ENCODE results near the gene CLIP2.
A peak's percentile ranks its signal among the peaks of the same experiment; 100 is the strongest.
"Not testable (repeated sequence)": the region's sequence is repeated elsewhere in the genome, so short reads cannot be mapped to it uniquely, and the experiment has no call there.

Gene CLIP2

GRCh38 chr7:74395745-74396311 is 106.6 kb downstream of the CLIP2 start:
- FAIRE-seq (no peak), DNase-seq (ENCODE audit: insufficient read length) (no peak)
- TF ChIP-seq POLR2A (IDR thresholded peaks at IDR 0.05; ENCODE audit: low read depth, low read length) = no peak
- TF ChIP-seq POLR2AphosphoS5 (IDR thresholded peaks at IDR 0.05; ENCODE audit: low read depth, low read length) = no peak
- TF ChIP-seq TAF1 (IDR thresholded peaks at IDR 0.05; ENCODE audit: borderline replicate concordance, low read depth, low read length) = no peak

DNA sequence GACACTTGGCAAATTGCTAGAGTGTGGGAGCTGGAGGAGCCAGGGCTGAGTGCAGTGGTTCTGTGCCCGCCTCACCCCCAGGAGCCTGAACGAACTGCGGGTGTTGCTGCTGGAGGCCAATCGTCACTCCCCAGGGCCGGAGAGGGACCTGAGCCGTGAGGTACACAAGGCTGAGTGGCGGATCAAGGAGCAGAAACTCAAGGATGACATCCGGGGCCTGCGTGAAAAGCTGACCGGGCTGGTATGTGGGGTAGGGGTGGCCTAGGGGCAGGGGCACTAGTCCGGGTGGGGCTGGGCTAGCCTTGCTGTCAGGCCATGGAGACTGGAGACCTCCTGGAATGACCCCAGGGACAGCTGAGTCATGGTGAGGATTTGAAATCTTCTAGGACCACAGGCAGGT is 107.8 kb downstream of the CLIP2 start:
- FAIRE-seq (no peak), DNase-seq (ENCODE audit: insufficient read length) (no peak)
- TF ChIP-seq POLR2AphosphoS5 (IDR thresholded peaks at IDR 0.05; ENCODE audit: low read depth, low read length) (no peak), TAF1 (IDR thresholded peaks at IDR 0.05; ENCODE audit: borderline replicate concordance, low read depth, low read length) (no peak), POLR2A (IDR thresholded peaks at IDR 0.05; ENCODE audit: low read depth, low read length) (no peak)

- TF ChIP-seq POLR2A (IDR thresholded peaks at IDR 0.05; ENCODE audit: low read depth, low read length) (no peak), TAF1 (IDR thresholded peaks at IDR 0.05; ENCODE audit: borderline replicate concordance, low read depth, low read length) (no peak), POLR2AphosphoS5 (IDR thresholded peaks at IDR 0.05; ENCODE audit: low read depth, low read length) (no peak)
- no peak for FAIRE-seq
- DNase-seq (ENCODE audit: insufficient read length) = no peak
These were observed 109.2 kb downstream of the CLIP2 start for GRCh38 chr7:74398426-74398825.

- no peak for TF ChIP-seq TAF1 (IDR thresholded peaks at IDR 0.05; ENCODE audit: borderline replicate concordance, low read depth, low read length)
- no peak for TF ChIP-seq POLR2AphosphoS5 (IDR thresholded peaks at IDR 0.05; ENCODE audit: low read depth, low read length)
- no peak for TF ChIP-seq POLR2A (IDR thresholded peaks at IDR 0.05; ENCODE audit: low read depth, low read length)
- no peak for FAIRE-seq
- DNase-seq (ENCODE audit: insufficient read length) = no peak
These were observed 109.8 kb downstream of the CLIP2 start for GRCh38 chr7:74399006-74399405.

GRCh38 chr7:74400420-74401136 is 111.4 kb downstream of the CLIP2 start:
- no peak for DNase-seq (ENCODE audit: insufficient read length)

GRCh38 chr7:74401137-74401859 is 112.1 kb downstream of the CLIP2 start:
- DNase-seq (ENCODE audit: insufficient read length) (peak; percentile 76), FAIRE-seq (peak; percentile 53)
- no peak for TF ChIP-seq POLR2A (IDR thresholded peaks at IDR 0.05; ENCODE audit: low read depth, low read length)
- no peak for TF ChIP-seq TAF1 (IDR thresholded peaks at IDR 0.05; ENCODE audit: borderline replicate concordance, low read depth, low read length)
- no peak for TF ChIP-seq POLR2AphosphoS5 (IDR thresholded peaks at IDR 0.05; ENCODE audit: low read depth, low read length)

More at GRCh38 chr7:74400420-74401136, 111.4 kb downstream of the CLIP2 start:
- no peak for TF ChIP-seq POLR2AphosphoS5 (IDR thresholded peaks at IDR 0.05; ENCODE audit: low read depth, low read length)
- no peak for TF ChIP-seq POLR2A (IDR thresholded peaks at IDR 0.05; ENCODE audit: low read depth, low read length)
- TF ChIP-seq TAF1 (IDR thresholded peaks at IDR 0.05; ENCODE audit: borderline replicate concordance, low read depth, low read length) = no peak
- no peak for FAIRE-seq

DNA sequence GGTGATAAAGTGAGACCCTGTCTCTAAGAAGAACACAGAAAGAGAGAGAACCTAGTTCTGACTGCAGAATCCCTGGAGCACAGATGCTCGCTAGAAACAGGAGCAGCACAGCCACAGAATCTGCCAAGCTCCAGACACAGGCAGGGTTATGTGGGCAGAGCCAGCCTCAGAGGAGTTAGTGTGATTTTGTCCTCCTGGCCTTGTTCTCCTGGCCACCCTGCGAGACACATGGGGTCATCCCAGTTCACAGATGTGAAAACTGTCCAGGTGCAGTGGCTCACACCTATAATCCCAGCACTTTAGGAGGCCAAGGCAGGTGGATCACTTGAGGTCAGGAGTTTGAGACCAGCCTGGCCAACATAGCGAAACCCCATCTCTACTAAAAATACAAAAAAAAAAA is 113.5 kb downstream of the CLIP2 start:
- not testable (repeated sequence) for DNase-seq (ENCODE audit: insufficient read length); FAIRE-seq

DNA sequence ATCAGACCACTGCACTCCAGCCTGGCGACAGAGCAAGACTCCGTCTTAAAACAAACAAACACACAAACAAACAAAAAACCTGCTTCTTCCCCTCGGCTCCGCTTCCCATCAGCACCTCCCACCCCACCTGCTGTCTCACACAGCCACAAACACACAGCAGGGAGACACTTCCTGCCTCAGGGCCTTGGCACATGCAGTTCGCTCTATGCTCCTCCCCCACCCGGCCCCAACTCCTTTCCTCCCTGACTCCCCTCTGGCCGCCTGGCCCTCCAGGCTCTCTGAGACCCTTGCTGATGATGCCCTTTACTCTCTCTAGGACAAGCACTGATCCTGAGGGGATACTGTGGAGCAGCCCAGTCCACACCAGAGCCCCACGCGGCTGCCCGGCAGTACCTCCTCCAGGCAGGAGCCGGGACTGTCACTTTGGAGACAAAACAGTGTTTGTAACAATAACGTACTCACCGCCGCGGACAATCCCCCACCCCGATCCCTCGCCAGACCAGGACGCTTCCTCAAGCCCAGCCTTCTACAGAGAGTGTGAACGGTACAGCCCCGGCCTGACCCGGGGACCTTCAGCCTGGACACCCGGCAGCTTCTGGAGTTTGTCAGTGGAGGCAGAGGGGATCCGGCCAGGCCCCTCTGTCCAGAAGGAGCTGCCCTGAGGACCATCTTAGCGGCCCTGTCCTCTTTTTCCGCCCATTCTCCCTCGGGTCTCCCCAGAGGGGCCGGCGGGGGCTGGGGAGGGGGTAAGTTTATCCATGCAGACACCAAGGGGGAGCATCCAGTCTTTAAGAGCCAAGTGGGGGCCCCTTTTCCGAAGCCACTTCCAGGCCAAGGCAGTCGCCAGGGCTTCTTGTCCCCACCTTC is 114.5 kb downstream of the CLIP2 start:
- DNase-seq (ENCODE audit: insufficient read length) (no peak), FAIRE-seq (no peak)
- no peak for TF ChIP-seq TAF1 (IDR thresholded peaks at IDR 0.05; ENCODE audit: borderline replicate concordance, low read depth, low read length)
- TF ChIP-seq POLR2A (IDR thresholded peaks at IDR 0.05; ENCODE audit: low read depth, low read length) = no peak
- TF ChIP-seq POLR2AphosphoS5 (IDR thresholded peaks at IDR 0.05; ENCODE audit: low read depth, low read length) = no peak

DNA sequence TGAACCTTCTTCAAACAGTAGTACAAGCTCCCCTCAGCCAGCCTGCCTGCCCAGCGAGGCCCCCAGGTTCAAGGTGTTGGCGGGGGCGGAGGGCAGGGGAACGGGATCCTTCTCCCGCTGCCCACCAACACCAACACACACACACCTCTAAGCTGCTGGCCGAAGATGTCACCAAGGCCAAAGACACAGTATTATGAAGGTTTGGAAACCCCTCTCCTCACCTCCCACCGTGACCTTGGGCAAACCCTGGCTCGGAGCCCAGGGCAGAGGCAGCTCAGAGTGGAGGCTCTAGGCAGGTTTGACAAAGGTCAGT is 115.1 kb downstream of the CLIP2 start:
- no peak for TF ChIP-seq TAF1 (IDR thresholded peaks at IDR 0.05; ENCODE audit: borderline replicate concordance, low read depth, low read length)
- TF ChIP-seq POLR2AphosphoS5 (IDR thresholded peaks at IDR 0.05; ENCODE audit: low read depth, low read length) = no peak
- no peak for TF ChIP-seq POLR2A (IDR thresholded peaks at IDR 0.05; ENCODE audit: low read depth, low read length)
- DNase-seq (ENCODE audit: insufficient read length) (no peak), FAIRE-seq (no peak)

- TF ChIP-seq POLR2A (IDR thresholded peaks at IDR 0.05; ENCODE audit: low read depth, low read length) = no peak
- no peak for TF ChIP-seq TAF1 (IDR thresholded peaks at IDR 0.05; ENCODE audit: borderline replicate concordance, low read depth, low read length)
- no peak for TF ChIP-seq POLR2AphosphoS5 (IDR thresholded peaks at IDR 0.05; ENCODE audit: low read depth, low read length)
- FAIRE-seq = no peak
- no peak for DNase-seq (ENCODE audit: insufficient read length)
These were observed 115.5 kb downstream of the CLIP2 start for GRCh38 chr7:74404741-74405140.

GRCh38 chr7:74405191-74405898 is 116.1 kb downstream of the CLIP2 start:
- FAIRE-seq (no peak), DNase-seq (ENCODE audit: insufficient read length) (no peak)
- no peak for TF ChIP-seq TAF1 (IDR thresholded peaks at IDR 0.05; ENCODE audit: borderline replicate concordance, low read depth, low read length)

All from GM12892 (cell line).